ENCODE measurements around the gene ESR1. TPM values are rescaled to one million over a fixed set of nuclear protein-coding genes. Genes with fewer than 3 reads are reported as not detected.

ESR1 gene
- total and polyA plus RNA-seq, 9 donors: 0.44 to 2.5 (median 1.1) TPM

GRCh38 chr6:151813858-151814257, 6.4 kb downstream of the ESR1 start:
- 85% methylated on average over 6 of the region's 7 CpGs for WGBS (ENCODE audit: insufficient coverage)

DNA sequence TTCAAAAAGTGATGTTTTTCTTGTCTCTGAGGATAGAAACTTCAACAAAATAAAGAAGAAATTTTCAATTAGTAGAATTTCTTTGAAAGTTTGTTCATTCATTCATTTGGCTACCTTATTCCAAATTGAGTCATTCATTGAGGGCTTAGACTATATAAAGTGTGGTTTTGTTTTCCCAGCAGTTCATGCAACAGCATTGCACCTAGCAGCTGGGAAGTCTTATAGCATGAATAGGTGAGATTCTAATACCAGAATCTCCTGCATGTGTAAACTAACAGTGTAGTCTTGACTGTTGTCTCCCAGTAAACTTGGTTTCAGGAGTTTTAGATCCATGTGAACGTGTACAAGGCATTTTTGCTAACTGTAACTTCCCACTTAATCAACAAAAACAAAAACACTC, 7.1 kb downstream of the ESR1 start:
- WGBS (ENCODE audit: insufficient coverage): no CpG with 5 or more reads among the region's 1 CpG
- H3K4me3 ChIP-seq (ENCODE audit: low read length): no peak overlapping the region
- no peaks in the 10 kb centered on the region for H3K9me3 ChIP-seq (replicated peaks; ENCODE audit: control insufficient read depth, low read depth, low read length)

More at GRCh38 chr6:151813858-151814257, 6.4 kb downstream of the ESR1 start:
- no peak for DNase-seq
- Histone ChIP-seq H3K4me1 (ENCODE audit: control insufficient read depth, insufficient read depth, low read length) (peaks cover 2% of the 10 kb centered on the region), H3K27ac (ENCODE audit: low read length) (no peak overlapping the region), H3K36me3 (ENCODE audit: control insufficient read depth, insufficient read depth, low read length) (no peaks in the 10 kb centered on the region), H3K9me3 (replicated peaks; ENCODE audit: control insufficient read depth, low read depth, low read length) (no peaks in the 10 kb centered on the region), H3K27me3 (ENCODE audit: control insufficient read depth, insufficient read depth, low read length) (peaks cover 17% of the 10 kb centered on the region), H3K4me3 (ENCODE audit: low read length) (no peak overlapping the region)

GRCh38 chr6:151822252-151823111, 15.0 kb downstream of the ESR1 start:
- no peaks in the 10 kb centered on the region for H3K9me3 ChIP-seq (replicated peaks; ENCODE audit: control insufficient read depth, low read depth, low read length)
- no peaks in the 10 kb centered on the region for H3K4me1 ChIP-seq (ENCODE audit: control insufficient read depth, insufficient read depth, low read length)
- no peak overlapping the region for H3K27ac ChIP-seq (ENCODE audit: low read length)
- H3K4me3 ChIP-seq (ENCODE audit: low read length): no peak overlapping the region
- DNase-seq: no peak
- H3K36me3 ChIP-seq (ENCODE audit: control insufficient read depth, insufficient read depth, low read length): no peaks in the 10 kb centered on the region
- WGBS (ENCODE audit: insufficient coverage): no CpG with 5 or more reads among the region's 7 CpGs
- peaks cover 3% of the 10 kb centered on the region for H3K27me3 ChIP-seq (ENCODE audit: control insufficient read depth, insufficient read depth, low read length)

More for the DNA sequence above, 7.1 kb downstream of the ESR1 start:
- Histone ChIP-seq H3K36me3 (ENCODE audit: control insufficient read depth, insufficient read depth, low read length) (no peaks in the 10 kb centered on the region), H3K4me1 (ENCODE audit: control insufficient read depth, insufficient read depth, low read length) (no peaks in the 10 kb centered on the region), H3K27ac (ENCODE audit: low read length) (no peak overlapping the region), H3K27me3 (ENCODE audit: control insufficient read depth, insufficient read depth, low read length) (peaks cover 10% of the 10 kb centered on the region)
- no peak for DNase-seq

- DNase-seq: no peak
- H3K27ac ChIP-seq (ENCODE audit: low read length): no peak overlapping the region
- no peaks in the 10 kb centered on the region for H3K36me3 ChIP-seq (ENCODE audit: control insufficient read depth, insufficient read depth, low read length)
- 76% methylated on average over 2 of the region's 4 CpGs for WGBS (ENCODE audit: insufficient coverage)
- no peaks in the 10 kb centered on the region for H3K9me3 ChIP-seq (replicated peaks; ENCODE audit: control insufficient read depth, low read depth, low read length)
- H3K27me3 ChIP-seq (ENCODE audit: control insufficient read depth, insufficient read depth, low read length): no peaks in the 10 kb centered on the region
- no peaks in the 10 kb centered on the region for H3K4me1 ChIP-seq (ENCODE audit: control insufficient read depth, insufficient read depth, low read length)
- H3K4me3 ChIP-seq (ENCODE audit: low read length): no peak overlapping the region
These were observed 19.1 kb downstream of the ESR1 start for GRCh38 chr6:151826517-151827142.

- Histone ChIP-seq H3K27me3 (ENCODE audit: control insufficient read depth, insufficient read depth, low read length) (no peaks in the 10 kb centered on the region), H3K36me3 (ENCODE audit: control insufficient read depth, insufficient read depth, low read length) (no peaks in the 10 kb centered on the region), H3K4me3 (ENCODE audit: low read length) (no peak overlapping the region), H3K27ac (ENCODE audit: low read length) (no peak overlapping the region), H3K9me3 (replicated peaks; ENCODE audit: control insufficient read depth, low read depth, low read length) (no peaks in the 10 kb centered on the region), H3K4me1 (ENCODE audit: control insufficient read depth, insufficient read depth, low read length) (no peaks in the 10 kb centered on the region)
- no peak for DNase-seq
- WGBS (ENCODE audit: insufficient coverage): 67% methylated on average over 1 of the region's 3 CpGs
These were observed 25.2 kb downstream of the ESR1 start for GRCh38 chr6:151832710-151833109.

- DNase-seq: no peak
- Histone ChIP-seq H3K4me3 (ENCODE audit: low read length) (no peak overlapping the region), H3K4me1 (ENCODE audit: control insufficient read depth, insufficient read depth, low read length) (no peaks in the 10 kb centered on the region), H3K27me3 (ENCODE audit: control insufficient read depth, insufficient read depth, low read length) (no peaks in the 10 kb centered on the region), H3K36me3 (ENCODE audit: control insufficient read depth, insufficient read depth, low read length) (no peaks in the 10 kb centered on the region), H3K27ac (ENCODE audit: low read length) (no peak overlapping the region), H3K9me3 (replicated peaks; ENCODE audit: control insufficient read depth, low read depth, low read length) (no peaks in the 10 kb centered on the region)
- WGBS (ENCODE audit: insufficient coverage): 64% methylated on average over 4 of the region's 4 CpGs
These were observed 27.9 kb downstream of the ESR1 start for GRCh38 chr6:151835396-151835795.

DNA sequence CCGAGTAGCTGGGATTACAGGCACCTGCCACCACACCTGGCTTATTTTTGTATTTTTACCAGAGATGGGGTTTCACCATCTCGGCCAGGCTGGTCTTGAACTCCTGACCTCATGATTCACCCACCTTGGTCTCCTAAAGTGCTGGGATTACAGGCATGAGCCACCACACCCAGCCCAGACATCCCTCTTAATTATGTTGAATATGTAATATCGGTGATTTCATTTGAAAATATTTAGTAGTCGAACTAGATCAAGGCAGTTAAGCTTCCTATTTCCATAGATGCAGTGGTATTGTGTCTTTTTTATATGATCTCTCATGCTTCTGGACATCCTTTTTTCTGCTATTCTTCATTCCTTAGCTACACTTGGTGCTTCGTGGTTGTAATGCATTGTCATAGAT, 29.7 kb downstream of the ESR1 start:
- Histone ChIP-seq H3K4me3 (ENCODE audit: low read length) (no peak overlapping the region), H3K4me1 (ENCODE audit: control insufficient read depth, insufficient read depth, low read length) (no peaks in the 10 kb centered on the region), H3K27ac (ENCODE audit: low read length) (no peak overlapping the region), H3K27me3 (ENCODE audit: control insufficient read depth, insufficient read depth, low read length) (no peaks in the 10 kb centered on the region), H3K9me3 (replicated peaks; ENCODE audit: control insufficient read depth, low read depth, low read length) (no peaks in the 10 kb centered on the region), H3K36me3 (ENCODE audit: control insufficient read depth, insufficient read depth, low read length) (no peaks in the 10 kb centered on the region)
- DNase-seq: no peak
- 80% methylated on average over 1 of the region's 5 CpGs for WGBS (ENCODE audit: insufficient coverage)

DNA sequence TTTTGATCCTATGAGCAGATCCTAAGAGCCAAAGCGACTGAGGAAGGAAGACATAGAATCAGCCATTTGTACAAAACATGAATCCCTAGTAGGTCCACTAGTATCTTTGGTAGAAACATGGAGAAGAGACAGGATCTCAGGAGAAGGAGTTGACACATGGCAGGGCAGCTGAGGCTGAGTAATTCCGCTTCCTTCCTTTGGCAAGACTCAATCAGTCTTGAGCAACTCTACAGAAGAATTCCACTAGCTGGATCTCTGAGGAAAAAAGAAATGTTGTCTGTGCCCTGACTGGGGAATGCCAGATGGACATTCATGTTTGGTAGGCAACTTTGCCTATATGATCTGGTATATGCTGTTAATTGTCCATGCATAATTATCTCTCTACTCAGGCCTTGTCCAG, 35.3 kb downstream of the ESR1 start:
- no peak for DNase-seq
- no CpG with 5 or more reads among the region's 2 CpGs for WGBS (ENCODE audit: insufficient coverage)

GRCh38 chr6:151847064-151847463, 39.6 kb downstream of the ESR1 start:
- DNase-seq: peak; percentile 52
- Histone ChIP-seq H3K4me1 (ENCODE audit: control insufficient read depth, insufficient read depth, low read length) (no peaks in the 10 kb centered on the region), H3K36me3 (ENCODE audit: control insufficient read depth, insufficient read depth, low read length) (no peaks in the 10 kb centered on the region), H3K9me3 (replicated peaks; ENCODE audit: control insufficient read depth, low read depth, low read length) (no peaks in the 10 kb centered on the region), H3K4me3 (ENCODE audit: low read length) (no peak overlapping the region), H3K27me3 (ENCODE audit: control insufficient read depth, insufficient read depth, low read length) (no peaks in the 10 kb centered on the region), H3K27ac (ENCODE audit: low read length) (no peak overlapping the region)
- WGBS (ENCODE audit: insufficient coverage): 0% methylated on average over 1 of the region's 1 CpG

More for the DNA sequence above, 35.3 kb downstream of the ESR1 start:
- no peaks in the 10 kb centered on the region for H3K36me3 ChIP-seq (ENCODE audit: control insufficient read depth, insufficient read depth, low read length)
- no peak overlapping the region for H3K4me3 ChIP-seq (ENCODE audit: low read length)
- H3K9me3 ChIP-seq (replicated peaks; ENCODE audit: control insufficient read depth, low read depth, low read length): no peaks in the 10 kb centered on the region
- H3K27ac ChIP-seq (ENCODE audit: low read length): no peak overlapping the region
- no peaks in the 10 kb centered on the region for H3K4me1 ChIP-seq (ENCODE audit: control insufficient read depth, insufficient read depth, low read length)
- no peaks in the 10 kb centered on the region for H3K27me3 ChIP-seq (ENCODE audit: control insufficient read depth, insufficient read depth, low read length)

DNA sequence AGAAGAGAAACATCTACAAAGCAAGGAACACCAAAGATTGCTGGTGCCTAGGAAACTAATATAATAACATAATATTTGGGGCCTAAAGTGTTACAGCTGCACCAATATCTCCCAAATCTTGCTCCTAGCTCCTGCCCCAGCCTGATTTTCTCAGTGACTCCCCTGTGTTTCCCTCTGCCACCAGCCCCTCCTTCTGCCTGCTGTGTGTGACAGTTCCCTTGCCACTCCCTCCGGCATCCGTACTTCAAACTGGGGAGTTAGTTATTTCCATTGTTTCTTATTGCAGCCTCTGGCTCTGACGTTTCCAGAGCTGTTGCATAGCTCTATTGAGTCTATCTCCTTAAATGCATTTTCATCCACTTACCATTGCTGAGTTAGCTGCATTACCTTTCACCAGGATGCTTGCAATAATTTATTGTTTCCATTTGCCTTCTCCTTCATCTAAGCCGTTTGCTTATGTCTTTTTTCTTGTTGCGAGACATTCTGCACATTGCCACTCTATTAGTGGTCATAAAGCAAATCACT, 43.1 kb downstream of the ESR1 start:
- WGBS (ENCODE audit: insufficient coverage): 17% methylated on average over 4 of the region's 5 CpGs
- no peaks in the 10 kb centered on the region for H3K9me3 ChIP-seq (replicated peaks; ENCODE audit: control insufficient read depth, low read depth, low read length)
- no peak overlapping the region for H3K27ac ChIP-seq (ENCODE audit: low read length)
- DNase-seq: no peak
- H3K36me3 ChIP-seq (ENCODE audit: control insufficient read depth, insufficient read depth, low read length): no peaks in the 10 kb centered on the region
- no peaks in the 10 kb centered on the region for H3K4me1 ChIP-seq (ENCODE audit: control insufficient read depth, insufficient read depth, low read length)
- no peak overlapping the region for H3K4me3 ChIP-seq (ENCODE audit: low read length)
- H3K27me3 ChIP-seq (ENCODE audit: control insufficient read depth, insufficient read depth, low read length): no peaks in the 10 kb centered on the region
